Mucosa of stomach (tissue), 1 donor: ENCODE measurements around the gene ZNF780A.
"Not testable (repeated sequence)": the region's sequence is repeated elsewhere in the genome, so short reads cannot be mapped to it uniquely, and the experiment has no call there.

Source experiments
- H3K27me3 ChIP-seq: one replicate; pipeline ENCODE4 v1.7.0; 2013; ENCODE audit warnings: mild to moderate bottlenecking, low read length; ENCODE audit not compliant: control insufficient read depth, insufficient read depth
- H3K36me3 ChIP-seq: one replicate; pipeline ENCODE4 v1.7.0; 2013; ENCODE audit warnings: low read length; ENCODE audit not compliant: control insufficient read depth, insufficient read depth
- H3K4me1 ChIP-seq: one replicate; pipeline ENCODE4 v1.7.0; 2013; ENCODE audit warnings: mild to moderate bottlenecking, low read length; ENCODE audit not compliant: control insufficient read depth, insufficient read depth
- H3K4me3 ChIP-seq: one replicate; pipeline ENCODE4 v1.7.0; 2013; ENCODE audit warnings: low read length
- H3K9ac ChIP-seq: one replicate; pipeline ENCODE4 v1.7.0; 2013; ENCODE audit warnings: mild to moderate bottlenecking, low read length, moderate library complexity
- H3K9me3 ChIP-seq: one replicate; pipeline ENCODE4 v1.7.0; 2013; ENCODE audit warnings: mild to moderate bottlenecking, low read length, moderate library complexity; ENCODE audit not compliant: control insufficient read depth
- donor health status: Pancreatic carcinoma.

The ZNF780A gene

DNA sequence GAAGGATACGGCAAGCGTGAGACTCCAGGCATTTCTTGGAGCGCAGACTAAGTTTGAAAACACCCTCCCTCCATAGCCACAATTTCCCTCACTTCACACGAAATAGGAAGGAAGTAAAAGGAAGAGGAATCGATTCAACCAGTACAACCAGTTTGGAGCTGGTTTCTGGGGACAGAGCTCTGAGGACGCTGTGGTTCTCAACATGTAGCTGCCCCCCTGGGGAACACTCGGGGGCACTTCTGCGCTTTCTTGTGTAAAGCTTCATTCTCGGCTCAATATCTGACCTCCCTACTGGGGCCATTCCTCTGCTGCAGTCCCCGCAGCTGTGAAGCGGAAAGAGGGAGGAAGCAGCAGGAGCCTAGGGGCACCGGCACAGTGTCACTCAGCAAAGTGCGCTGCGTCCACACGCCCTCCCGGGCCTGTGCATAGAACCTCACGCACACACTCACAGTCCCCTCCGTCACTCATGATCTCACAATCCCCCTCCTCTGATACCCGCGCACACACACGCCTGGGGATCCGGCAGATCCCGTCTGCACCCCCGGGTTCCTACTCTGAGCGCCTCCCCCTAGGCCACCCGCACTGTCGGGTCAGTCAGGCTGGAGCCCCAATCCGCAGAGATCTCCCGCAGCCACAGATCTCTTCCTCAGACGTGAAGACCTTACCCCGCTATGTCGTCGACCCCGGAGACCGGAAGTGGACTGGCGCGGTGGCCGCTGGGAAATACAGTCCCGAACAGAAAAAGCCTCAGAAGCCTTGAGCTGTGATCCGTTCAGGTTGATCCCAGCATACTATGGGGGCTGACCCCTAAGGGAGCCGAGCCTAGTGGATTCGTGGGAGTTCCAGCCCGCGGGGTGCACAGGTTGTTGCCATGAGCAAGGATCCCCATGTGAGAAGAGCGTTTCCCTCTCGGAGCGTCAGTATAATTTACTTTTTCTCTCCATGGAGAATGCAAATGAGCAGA, at the start of gene ZNF780A:
Gene ZNF780A, minus strand, starts transcription at position 703 of the 964 bp plus-strand sequence. CDS start 6,190 bp downstream, outside the sequence.
- Histone ChIP-seq H3K4me3 (peak within 1 kb of the TSS; percentile 71), H3K36me3 (no peaks in the 10 kb centered on the region), H3K9me3 (no peaks in the 10 kb centered on the region), H3K27me3 (peaks cover 5% of the 10 kb centered on the region), H3K9ac (peak within 1 kb of the TSS; percentile 86), H3K4me1 (no peaks in the 10 kb centered on the region)

DNA sequence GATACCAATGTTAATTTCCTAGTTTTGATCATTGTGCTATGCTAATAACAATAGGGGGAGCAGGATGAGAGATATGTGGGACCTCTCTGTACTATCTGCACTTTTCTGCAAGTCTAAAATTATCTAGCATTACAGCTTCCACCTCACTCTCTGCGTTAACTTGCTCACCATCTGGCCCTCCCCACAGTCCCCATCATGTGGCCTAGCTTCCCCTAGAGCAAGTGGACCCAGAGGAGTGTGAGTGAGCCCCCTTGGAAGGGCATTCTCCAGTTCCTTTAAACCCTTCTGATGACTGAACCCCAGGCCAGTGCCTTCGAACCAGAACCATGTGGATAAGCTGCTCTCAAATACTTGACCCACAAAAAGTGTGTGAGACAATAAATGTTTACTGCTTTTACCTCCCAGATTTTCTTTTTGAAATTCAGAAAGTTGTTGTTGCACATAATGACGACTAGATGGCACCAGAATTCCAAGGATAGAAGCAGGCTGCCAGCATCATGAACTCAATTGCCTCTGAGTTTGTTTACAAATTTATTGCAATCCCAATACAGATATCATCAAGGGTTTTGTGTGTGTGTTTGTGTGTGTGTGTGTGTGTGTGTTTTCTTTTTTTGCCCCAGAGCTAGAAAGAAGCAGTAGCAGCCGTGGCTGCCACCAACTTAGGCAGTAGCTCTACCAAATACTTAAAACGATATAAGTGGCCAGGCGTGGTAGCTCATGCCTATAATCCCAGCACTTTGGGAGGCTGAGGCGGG, 49.0 kb upstream of the ZNF780A start:
- H3K36me3 ChIP-seq = no peaks in the 10 kb centered on the region
- no peaks in the 10 kb centered on the region for H3K9me3 ChIP-seq
- H3K4me3 ChIP-seq = no peak overlapping the region
- H3K4me1 ChIP-seq = no peaks in the 10 kb centered on the region
- H3K27me3 ChIP-seq = peaks cover 3% of the 10 kb centered on the region
- no peak overlapping the region for H3K9ac ChIP-seq

DNA sequence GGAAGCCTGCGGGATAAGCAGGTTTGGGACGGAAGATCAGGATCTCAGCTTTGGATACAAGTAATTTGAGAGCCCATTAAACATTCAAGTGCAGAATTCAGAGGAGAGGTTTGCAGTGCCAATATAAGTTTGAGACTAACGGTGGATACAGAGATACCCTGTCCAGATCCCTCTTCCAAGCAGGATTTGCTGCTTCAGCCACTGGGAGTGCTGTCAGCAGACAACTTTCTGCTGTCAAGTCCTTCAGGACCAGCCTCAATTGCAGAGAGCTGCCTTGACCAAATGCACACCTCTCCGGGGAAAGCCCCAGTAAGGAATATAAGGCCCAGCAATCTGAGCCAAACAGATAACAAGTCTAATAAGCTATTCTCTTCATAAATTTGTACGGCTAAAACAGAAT, 46.1 kb upstream of the ZNF780A start:
- Histone ChIP-seq H3K27me3 (peaks cover 3% of the 10 kb centered on the region), H3K9ac (no peak overlapping the region), H3K36me3 (no peaks in the 10 kb centered on the region), H3K9me3 (no peaks in the 10 kb centered on the region), H3K4me1 (no peaks in the 10 kb centered on the region), H3K4me3 (no peak overlapping the region)

DNA sequence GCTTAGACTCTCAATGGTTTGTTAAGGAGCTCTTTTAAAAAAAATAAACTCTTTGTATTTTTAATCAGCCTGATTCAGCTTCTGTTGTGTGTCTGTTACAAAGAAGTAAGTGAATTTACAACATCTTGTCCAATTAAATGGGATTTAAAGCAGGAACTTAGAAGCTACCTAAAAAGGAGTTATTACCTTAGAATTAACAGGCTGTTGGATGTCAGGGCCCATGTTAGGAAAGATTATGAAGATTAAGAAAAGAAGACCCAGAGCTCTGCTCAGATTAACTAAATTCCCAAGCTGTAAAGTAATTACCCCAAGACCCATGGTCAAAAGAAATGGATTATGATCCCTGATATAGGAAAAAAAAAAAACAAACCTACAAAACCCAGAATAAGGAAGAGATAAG, 44.1 kb upstream of the ZNF780A start:
- Histone ChIP-seq H3K4me3 (no peak overlapping the region), H3K36me3 (no peaks in the 10 kb centered on the region), H3K9me3 (no peaks in the 10 kb centered on the region)

DNA sequence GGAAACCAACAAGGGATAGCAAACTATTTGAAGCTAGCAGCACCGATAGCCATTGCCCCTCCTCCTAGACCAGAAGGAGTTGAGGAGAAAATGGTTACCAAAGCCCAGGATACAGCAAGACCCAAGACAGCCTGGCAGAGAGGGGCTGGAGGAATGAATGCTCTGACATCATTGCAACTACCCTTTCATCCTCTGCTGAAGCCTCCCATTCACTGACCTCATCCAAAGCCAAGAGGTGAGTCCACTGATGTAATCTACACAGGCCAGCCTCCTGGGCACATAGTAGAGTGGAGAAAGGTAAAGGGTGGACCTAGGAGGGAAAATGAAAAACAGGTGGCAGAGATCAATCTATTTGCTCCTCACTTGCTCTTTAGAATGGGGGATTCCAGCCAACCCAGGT, 42.7 kb upstream of the ZNF780A start:
- Histone ChIP-seq H3K27me3 (peaks cover 3% of the 10 kb centered on the region), H3K9me3 (no peaks in the 10 kb centered on the region), H3K36me3 (no peaks in the 10 kb centered on the region), H3K4me3 (no peak overlapping the region), H3K4me1 (no peaks in the 10 kb centered on the region), H3K9ac (no peak overlapping the region)

More for the DNA sequence above, 44.1 kb upstream of the ZNF780A start:
- H3K9ac ChIP-seq = no peak overlapping the region
- peaks cover 3% of the 10 kb centered on the region for H3K27me3 ChIP-seq
- H3K4me1 ChIP-seq = no peaks in the 10 kb centered on the region

DNA sequence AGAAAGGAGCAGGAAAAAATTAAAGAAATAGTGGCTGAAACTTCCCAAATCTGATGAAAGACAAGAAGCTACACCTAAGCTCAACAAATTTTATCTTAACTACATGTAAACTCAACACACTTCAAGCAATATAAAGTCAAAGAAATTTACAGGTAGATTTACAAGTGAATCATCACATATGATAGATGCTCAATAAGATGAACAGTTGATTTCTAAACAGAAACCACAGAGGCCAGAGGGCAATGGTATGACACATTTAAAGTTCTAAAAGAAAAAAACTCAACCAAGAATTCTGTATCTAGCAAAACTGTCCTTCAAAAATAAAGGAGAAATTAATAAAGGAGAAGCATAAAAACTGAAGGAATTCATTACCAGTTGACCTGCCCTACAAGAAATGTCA, 39.3 kb upstream of the ZNF780A start:
- no peaks in the 10 kb centered on the region for H3K9me3 ChIP-seq
- no peak overlapping the region for H3K9ac ChIP-seq
- no peaks in the 10 kb centered on the region for H3K4me1 ChIP-seq
- no peaks in the 10 kb centered on the region for H3K36me3 ChIP-seq
- H3K4me3 ChIP-seq = no peak overlapping the region
- no peaks in the 10 kb centered on the region for H3K27me3 ChIP-seq

DNA sequence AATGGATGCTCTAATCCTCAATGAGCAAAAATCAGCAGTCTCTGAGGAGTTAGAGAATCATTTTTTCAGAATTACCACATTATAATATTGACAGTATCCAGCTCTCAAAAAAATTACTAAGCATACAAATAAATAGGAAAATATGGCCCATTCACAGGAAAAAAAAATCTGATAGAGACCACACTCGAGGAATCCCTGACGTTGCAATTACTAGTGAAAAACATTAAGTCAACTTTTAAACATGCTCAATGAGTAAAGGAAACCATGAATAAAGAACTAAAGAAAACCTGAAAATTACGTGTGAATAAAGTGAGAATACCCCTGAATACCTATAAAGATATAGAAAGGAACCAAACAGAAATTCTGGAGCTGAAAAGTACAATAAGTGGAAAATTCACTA, 38.7 kb upstream of the ZNF780A start:
- Histone ChIP-seq H3K27me3 (no peaks in the 10 kb centered on the region), H3K9ac (no peak overlapping the region), H3K9me3 (no peaks in the 10 kb centered on the region)

DNA sequence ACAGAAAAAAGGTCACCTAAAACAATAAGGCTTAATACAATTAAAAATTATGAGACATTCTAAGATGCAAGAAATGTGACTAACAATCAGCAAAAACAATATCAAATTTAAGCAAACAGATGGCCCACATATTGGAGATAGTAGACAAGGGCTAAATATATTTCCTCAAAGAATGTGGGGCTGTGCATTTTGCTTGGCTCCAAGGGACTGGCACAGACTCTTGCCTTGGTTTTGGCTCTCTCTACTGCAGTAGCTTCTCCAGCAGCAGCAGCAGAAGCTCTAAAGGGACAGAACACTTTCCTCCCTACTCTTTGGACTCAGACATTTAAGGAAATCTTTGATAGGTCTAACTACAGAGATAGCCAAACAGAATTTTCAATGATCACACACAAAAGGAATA, 38.2 kb upstream of the ZNF780A start:
- Histone ChIP-seq H3K27me3 (no peaks in the 10 kb centered on the region), H3K9ac (no peak overlapping the region), H3K4me3 (no peak overlapping the region), H3K36me3 (no peaks in the 10 kb centered on the region), H3K4me1 (no peaks in the 10 kb centered on the region), H3K9me3 (no peaks in the 10 kb centered on the region)

More for the DNA sequence above, 38.7 kb upstream of the ZNF780A start:
- H3K4me1 ChIP-seq = no peaks in the 10 kb centered on the region
- no peak overlapping the region for H3K4me3 ChIP-seq
- H3K36me3 ChIP-seq = no peaks in the 10 kb centered on the region

DNA sequence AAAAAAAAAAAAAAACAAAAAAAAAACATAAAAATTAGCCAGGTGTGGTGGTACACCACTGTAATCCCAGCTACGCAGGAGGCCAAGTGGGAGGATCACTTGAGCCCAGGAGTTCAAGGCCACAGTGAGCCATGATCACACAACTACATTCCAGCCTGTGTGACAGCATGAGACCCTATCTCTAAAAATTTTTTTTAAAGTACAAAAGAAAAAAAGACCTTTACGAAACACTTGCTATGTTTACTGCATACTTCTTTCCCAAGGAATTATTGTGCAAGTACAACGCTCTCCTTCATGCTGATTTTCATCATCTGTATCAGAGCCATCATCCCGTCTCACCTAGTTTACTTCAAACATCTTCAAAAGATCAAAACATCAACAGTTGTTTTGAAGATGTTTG, 28.6 kb upstream of the ZNF780A start:
- Histone ChIP-seq H3K9ac (no peak overlapping the region), H3K9me3 (no peaks in the 10 kb centered on the region), H3K27me3 (no peaks in the 10 kb centered on the region), H3K4me3 (no peak overlapping the region), H3K4me1 (no peaks in the 10 kb centered on the region), H3K36me3 (no peaks in the 10 kb centered on the region)

DNA sequence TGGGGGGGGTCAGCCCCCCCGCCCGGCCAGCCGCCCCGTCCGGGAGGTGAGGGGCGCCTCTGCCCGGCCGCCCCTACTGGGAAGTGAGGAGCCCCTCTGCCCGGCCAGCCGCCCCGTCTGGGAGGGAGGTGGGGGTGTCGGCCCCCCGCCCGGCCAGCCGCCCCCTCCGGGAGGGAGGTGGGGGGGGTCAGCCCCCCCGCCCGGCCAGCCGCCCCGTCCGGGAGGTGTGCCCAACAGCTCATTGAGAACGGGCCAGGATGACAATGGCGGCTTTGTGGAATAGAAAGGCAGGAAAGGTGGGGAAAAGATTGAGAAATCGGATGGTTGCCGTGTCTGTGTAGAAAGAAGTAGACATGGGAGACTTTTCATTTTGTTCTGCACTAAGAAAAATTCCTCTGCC, 27.9 kb upstream of the ZNF780A start:
- not testable (repeated sequence) for H3K4me3 ChIP-seq, H3K9me3 ChIP-seq, H3K9ac ChIP-seq, H3K4me1 ChIP-seq, H3K36me3 ChIP-seq, H3K27me3 ChIP-seq

DNA sequence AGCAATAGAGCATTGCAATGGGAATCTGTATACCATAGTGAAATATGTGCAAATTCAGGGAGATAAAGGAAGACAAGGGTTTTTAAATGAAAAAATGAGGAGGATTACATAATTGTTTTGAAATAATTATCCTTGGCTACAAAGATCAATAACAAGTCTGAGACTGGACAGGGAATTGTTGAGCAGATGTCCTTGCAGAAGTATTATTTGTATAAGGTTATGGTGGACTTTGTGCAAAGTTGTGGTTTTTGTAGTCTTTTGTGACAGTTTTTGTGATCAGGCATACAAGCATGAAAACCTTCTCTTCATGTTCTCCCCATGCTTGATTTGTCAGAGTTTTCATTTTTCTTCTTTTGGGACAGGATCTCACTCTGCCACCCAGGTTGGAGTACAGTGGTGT, 25.3 kb upstream of the ZNF780A start:
- Histone ChIP-seq H3K4me3 (no peak overlapping the region), H3K9ac (no peak overlapping the region), H3K36me3 (no peaks in the 10 kb centered on the region), H3K9me3 (no peaks in the 10 kb centered on the region), H3K27me3 (no peaks in the 10 kb centered on the region), H3K4me1 (no peaks in the 10 kb centered on the region)

DNA sequence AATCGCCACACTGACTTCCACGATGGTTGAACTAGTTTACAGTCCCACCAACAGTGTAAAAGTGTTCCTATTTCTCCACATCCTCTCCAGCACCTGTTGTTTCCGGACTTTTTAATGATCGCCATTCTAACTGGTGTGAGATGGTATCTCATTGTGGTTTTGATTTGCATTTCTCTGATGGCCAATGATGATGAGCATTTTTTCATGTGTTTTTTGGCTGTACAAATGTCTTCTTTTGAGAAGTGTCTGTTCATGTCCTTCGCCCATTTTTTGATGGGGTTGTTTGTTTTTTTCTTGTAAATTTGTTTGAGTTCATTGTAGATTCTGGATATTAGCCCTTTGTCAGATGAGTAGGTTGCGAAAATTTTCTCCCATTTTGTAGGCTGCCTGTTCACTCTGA, 23.4 kb upstream of the ZNF780A start:
- not testable (repeated sequence) for H3K4me1 ChIP-seq, H3K36me3 ChIP-seq, H3K9ac ChIP-seq, H3K27me3 ChIP-seq, H3K9me3 ChIP-seq, H3K4me3 ChIP-seq
